H4 (cell line): ENCODE results near the gene RAB11B. TPM values are rescaled to one million over a fixed set of nuclear protein-coding genes. Genes with fewer than 3 reads are reported as not detected.
"Not testable (repeated sequence)": the region's sequence is repeated elsewhere in the genome, so short reads cannot be mapped to it uniquely, and the experiment has no call there.

ENCODE experiments used
- DNase-seq: peaks from one replicate; pipeline ENCODE4 v3.0.0-alpha.2; 2015; ENCODE audit warnings: low spot score
- total RNA-seq: library from RNA; depleted of rRNA; stranded (reverse); fragments of >200 nt; shearing (Covaris generic); gene quantifications from 2 replicates; pipeline ENCODE4 v1.2.3, GENCODE V29; 2014; rRNA removed

RAB11B gene
- total RNA-seq, 1 experiment from 2014 or later, result 11.8 TPM

DNA sequence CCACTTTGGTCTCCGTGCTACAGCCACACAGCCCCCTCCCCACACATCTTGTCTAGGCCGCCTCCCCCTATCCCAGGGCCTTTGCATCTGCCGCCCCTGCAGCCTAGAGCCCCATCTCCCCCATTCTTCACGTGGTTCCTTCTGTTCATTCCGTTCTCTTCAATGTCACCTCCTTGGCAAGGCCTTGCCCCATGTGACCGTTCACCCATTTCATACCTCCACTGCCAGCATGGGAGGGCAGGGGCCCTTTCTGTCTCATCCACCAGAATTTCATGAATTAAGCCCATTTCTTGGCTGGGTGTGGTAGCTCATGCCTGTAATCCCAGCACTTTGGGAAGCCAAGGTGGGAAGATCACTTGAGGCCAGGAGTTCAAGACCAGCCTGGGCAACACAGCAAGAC lies 38.9 kb downstream of the RAB11B start:
- no peak for DNase-seq

DNA sequence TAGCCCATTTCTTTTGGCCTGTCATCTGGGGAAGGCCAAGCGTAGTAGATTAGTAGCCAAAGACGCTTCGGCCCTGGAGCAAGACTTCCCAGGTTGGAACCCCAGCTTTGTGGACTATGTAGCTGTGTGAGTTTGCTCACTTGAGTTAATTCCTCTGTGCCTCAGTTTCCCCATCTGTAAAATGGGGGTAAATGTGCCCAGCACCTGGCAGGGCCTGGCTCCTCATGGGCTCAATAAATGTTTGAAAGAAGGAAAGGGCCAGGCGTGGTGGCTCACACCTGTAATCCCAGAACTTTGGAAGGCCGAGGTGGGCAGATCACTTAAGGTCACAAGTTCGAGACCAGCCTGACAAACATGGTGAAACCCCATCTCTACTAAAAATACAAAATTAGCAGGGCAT lies 39.7 kb downstream of the RAB11B start:
- no peak for DNase-seq

DNA sequence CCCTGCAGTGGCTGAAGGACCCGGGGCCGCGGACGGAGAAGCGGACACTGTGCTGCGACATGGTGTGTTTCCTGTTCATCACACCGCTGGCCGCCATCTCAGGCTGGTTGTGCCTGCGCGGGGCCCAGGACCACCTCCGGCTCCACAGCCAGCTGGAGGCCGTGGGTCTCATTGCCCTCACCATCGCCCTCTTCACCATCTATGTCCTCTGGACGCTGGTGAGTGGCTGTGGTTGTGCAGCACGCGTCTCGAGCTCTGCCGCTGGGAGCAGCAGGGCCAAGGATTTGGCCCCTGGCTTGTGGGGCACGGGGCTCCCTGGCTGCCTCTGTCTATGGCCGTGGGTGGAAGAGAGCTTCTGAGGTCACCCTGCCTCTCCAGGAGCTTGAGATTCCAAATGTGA lies 40.5 kb downstream of the RAB11B start:
- DNase-seq, result no peak

DNA sequence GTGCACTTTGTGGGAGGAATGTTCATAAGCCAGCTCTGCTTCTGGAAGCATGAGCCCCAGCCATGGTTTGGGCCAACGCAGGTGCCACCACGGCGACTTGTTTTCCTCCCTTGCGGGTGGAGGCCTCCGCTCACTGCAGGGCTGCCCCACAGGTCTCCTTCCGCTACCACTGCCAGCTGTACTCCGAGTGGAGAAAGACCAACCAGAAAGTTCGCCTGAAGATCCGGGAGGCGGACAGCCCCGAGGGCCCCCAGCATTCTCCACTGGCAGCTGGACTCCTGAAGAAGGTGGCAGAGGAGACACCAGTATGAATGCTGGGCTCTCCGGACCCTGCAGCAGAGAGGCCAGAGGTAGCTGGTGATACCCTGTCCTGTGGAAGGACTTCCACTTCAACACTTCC lies 48.1 kb downstream of the RAB11B start:
- no peak for DNase-seq

DNA sequence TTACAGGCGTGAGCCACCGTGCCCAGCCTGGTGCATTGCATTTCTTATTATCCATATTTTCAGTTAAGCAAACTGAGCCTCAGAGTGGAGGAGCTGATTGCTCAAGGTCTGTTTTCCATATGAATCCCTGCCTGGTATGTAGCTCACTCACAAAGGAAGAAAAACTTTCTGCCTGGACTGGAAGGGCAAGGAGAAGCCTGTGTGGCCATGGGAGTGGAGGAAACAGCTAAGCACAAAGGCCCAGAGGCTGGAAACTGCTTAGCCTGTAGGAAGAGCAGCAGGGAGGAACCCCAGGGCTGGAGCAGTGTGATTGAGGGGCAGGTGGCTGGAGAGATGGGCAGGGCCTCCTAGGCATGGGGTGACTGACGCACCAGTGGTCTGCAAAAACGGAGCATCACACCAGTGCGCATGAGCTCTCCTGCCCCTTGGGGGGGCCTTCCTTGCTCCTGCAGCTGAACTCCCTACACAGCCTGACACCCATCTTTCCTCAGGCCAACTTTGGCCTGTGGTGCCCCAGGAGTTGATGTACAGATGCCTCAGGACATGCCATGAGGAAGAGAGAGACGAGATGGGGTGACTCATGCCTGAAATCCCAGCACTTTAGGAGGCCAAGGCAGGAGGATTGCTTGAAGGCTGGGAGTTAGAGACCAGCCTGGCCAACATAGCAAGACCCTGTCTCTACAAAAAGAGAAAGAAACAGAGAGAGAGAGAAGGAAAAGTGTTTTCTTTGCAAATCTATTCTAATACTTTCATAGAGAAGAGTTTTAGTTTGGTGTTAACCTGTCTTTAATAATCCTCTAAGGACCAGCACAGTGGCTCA lies 51.8 kb downstream of the RAB11B start:
- no peak for DNase-seq

DNA sequence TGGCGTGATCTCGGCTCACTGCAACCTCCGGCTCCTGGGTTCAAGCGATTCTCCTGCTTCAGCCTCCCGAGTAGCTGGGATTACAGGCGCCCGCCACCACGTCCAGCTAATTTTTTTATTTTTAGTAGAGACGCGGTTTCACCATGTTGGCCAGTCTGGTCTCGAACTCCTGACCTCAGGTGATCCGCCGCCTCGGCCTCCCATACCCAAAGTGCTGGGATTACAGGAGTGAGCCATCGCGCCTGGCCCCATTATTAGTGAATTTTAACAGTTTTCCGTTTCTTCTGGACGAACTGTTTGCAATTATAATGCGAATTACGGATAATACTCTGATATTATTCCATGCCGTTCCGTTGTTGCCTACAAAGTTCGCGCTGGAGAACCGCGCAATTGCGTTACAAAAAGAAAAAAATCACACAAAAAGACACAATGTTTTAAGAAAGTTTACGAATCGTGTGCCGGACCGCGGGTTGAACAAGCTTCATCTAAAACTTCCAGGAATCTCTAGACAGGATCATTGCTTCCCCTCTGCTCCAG lies 54.0 kb downstream of the RAB11B start:
- not testable (repeated sequence) for DNase-seq

DNA sequence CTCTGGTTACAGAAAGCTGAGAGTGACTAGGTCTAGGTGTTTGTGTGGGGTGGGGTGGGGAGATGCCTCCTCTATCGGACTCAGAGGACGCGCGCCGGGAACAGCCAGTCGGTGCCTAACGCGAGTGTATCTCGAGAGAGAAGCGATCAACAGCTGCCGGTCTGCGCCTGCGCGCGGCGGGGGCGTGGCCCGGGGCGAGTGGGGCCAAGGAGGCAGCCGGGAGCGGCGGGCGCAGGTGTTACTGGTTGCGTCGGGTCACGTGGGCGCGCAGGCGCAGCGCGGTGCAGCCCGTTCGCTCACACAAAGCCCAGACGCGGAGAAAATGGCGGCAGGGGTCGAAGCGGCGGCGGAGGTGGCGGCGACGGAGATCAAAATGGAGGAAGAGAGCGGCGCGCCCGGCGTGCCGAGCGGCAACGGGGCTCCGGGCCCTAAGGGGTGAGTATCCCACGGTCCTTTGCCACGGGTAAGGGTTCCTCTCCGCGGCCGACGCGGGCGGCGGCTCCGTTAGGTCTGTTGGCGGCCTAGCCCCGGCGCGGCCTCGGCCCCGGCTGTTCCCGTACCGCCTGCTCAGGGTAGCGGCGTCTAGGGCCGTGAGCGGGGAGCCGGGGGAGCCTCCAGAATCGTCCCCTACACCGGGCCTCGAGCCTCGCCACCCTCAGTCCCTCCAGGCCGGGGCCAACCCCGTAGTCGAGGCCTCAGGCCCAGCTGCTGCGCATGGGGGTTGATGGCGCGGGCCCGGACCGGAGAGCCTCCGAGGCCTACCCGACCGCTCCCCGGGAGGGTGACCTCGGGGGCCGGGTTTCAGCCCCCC lies 54.7 kb downstream of the RAB11B start, which contains the start of gene HNRNPM:
Gene HNRNPM (plus strand): TSS at position 299 of the 811 bp plus-strand sequence. CDS start 24 bp downstream, at position 323.
- DNase-seq, result peak; percentile 98

DNA sequence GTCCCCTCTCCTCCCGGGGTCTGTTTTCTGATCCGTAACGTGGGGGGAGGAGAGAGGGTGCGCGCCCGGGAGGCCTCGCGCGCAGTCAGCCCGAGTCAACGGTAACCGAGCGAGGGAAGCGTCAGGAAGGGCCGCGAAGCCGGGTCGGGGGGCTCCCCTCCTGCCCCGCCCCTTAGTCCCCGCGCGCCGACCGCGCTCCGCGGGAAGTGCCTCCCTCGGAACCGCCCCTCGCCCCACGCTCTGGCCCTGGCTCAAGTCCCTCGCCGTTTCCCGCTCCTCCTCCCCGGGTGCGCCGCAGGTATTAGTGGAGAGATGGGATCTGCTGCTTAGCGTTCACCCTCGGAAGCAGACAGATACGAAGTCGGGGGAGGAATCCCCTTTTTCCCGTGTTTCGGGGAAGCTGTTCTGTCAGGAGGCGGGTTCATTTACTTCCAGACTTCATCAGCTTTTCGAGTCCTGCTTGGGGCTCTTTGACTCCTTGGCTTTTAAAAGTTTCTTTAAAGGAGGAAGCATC lies 55.4 kb downstream of the RAB11B start:
- no peak for DNase-seq

DNA sequence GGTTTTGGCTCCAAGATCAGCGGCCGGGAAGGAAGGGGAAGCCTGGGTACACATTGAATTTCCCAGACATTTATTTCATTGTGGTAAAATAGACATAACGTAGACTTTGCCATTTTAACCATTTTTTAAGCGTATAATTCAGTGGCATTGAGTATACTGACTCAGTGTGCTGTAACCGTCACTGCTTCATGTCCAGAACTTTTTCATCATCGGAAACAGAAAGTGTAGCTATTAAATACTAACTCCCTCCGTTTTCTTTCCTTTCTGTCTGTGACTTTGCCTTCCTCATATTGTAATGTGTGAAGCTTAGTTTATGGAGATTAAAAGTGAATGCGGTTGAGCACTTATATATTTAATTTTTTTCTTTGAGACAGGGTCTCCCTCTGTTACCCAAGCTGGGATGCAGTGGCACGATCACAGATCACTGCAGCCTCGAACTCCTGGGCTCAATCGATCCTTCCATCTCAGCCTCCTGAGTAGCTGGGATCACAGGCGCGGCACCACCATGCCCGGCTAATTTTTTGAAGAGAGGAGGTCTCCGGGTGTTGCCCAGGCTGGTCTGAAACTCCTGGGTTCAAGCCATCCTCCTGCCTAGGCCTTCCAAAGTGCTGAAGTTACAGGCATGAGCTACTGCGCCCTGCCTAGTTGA lies 56.0 kb downstream of the RAB11B start:
- no peak for DNase-seq

DNA sequence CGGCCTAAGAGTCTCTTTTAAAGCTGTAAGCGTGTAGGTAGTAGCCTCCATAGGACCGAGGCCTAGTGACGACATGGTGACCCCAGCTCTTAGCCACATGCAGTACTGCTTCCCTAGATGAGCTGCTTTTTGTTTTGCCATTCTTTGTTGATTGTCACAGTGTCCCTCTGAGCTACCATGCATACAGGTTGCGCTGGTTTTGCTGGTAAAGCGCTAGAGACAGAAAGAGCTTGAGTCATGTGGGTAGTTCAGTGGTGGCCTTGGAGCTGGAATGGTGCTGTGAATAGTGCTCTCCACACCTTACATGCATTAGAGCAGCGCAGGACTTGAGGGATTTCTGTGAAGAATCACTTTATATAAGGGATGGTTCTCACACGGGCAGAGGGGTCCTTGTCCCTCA lies 59.7 kb downstream of the RAB11B start:
- no peak for DNase-seq

DNA sequence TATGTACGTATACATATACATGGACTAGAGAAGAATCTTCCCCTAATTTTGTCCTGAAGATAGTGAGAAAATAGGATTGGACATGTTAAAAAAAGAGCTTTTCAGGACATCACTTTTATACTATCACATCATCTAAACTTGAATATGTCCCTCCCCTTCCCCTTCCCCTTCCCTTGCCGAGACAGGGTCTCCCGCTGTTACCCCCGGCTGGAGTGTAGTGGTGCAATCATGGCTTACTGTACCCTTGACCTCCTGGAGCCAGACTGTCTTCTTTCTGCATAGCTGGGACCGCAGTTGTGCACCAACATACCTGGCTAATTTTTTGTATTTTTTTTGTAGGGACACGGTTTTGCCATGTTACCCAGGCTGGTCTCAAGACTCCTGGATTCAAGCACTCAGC lies 61.2 kb downstream of the RAB11B start:
- no peak for DNase-seq

DNA sequence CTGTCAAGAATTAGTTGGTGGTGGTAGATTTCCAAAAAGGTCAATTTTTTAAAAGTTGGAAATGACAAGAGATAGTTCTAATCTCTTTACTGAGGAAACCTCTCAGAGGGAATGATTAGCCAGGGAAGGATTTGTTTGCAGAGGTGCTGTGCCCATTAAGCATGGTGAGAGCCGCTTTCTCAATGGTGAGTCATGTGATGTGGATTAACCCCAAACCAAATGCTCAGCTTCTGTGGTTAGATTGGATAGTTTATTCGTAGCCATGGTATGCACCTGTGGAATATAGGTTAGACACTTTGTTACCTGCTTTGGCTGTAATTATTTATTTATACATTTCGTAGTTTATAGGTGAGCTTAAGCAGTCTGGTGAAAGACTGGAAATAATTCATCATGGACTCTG lies 61.7 kb downstream of the RAB11B start:
- DNase-seq, result peak; percentile 58

DNA sequence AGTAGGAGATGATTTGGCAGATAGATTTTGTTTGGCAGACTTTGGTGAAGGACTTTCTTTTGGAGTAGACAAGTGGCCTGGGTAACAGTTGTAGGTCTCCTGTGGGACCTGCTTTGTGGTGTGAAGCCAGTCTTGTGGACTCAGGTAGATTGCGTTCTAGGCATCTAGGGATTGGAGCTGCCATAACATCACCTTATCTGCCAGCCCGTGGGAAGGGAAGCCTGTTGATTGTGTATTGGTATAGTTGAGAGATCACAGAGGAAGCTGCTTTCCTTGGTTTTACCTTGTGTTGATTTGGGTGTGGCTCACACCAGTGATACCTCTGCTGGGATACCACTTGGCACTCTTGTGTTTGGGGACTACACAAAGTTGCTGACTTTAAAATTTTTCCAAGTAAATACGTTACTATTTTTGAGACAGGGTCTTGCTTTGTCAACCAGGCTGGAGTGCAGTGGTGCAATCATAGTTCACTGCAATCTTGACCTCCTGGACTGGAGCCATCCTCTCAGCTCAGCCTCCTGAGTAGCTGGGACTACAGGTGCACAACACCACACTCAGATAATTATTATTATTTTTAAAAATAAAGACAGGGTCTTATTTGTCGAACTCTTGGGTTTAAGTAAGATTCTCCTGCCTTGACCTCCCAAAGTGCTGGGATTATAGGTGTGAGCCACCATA lies 62.4 kb downstream of the RAB11B start:
- no peak for DNase-seq

DNA sequence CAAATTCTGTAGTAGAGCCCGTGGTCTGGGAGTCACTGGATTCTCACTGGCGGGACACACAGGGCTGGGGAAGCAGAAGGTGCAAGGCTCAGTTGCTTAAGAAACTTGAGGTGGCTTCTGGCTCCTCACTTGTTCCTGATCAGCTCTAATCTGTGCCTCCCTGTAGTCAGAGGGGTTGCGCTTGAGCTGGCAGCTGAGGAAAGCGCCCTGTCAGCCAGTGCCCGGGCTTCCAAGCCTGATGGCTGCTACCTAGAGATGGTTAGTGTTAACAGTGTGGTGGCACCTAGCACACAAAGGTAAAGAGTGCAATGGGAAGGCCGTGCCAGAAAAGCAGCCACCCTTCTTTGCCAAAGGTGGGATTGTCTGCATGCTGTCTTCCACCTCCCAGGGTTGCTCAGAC lies 63.5 kb downstream of the RAB11B start:
- DNase-seq, result no peak

Other genes starting within 250 kb of the RAB11B start
- not detected in 2 replicates for gene FBN3, start 240.8 kb upstream of the RAB11B start, total RNA-seq
- gene CERS4, start 181.0 kb upstream of the RAB11B start, total RNA-seq, result 12.7 and 13.9 TPM in 2 replicates
- 210 and 214 TPM in 2 replicates for gene CD320, start 82.0 kb upstream of the RAB11B start, total RNA-seq
- 57.7 and 71.5 TPM in 2 replicates for gene NDUFA7, start 69.0 kb upstream of the RAB11B start, total RNA-seq
- gene RPS28, start 68.9 kb upstream of the RAB11B start, total RNA-seq, result 318 and 344 TPM in 2 replicates
- 0.04 and 0.12 TPM in 2 replicates for gene KANK3, start 47.1 kb upstream of the RAB11B start, total RNA-seq
- 0.19 TPM in 1 of 2 replicates, not detected in the other for gene ANGPTL4, start 26.2 kb upstream of the RAB11B start, total RNA-seq
- gene MARCHF2, start 22.9 kb downstream of the RAB11B start, total RNA-seq, result 28.0 and 30.6 TPM in 2 replicates
- gene HNRNPM, start 54.6 kb downstream of the RAB11B start, total RNA-seq, result 60.8 and 75.1 TPM in 2 replicates
- not detected in 2 replicates for gene PRAM1, start 112.3 kb downstream of the RAB11B start, total RNA-seq
- 7.0 and 9.3 TPM in 2 replicates for gene ZNF414, start 123.8 kb downstream of the RAB11B start, total RNA-seq
- 0.17 TPM in 1 of 2 replicates, not detected in the other for gene MYO1F, start 187.1 kb downstream of the RAB11B start, total RNA-seq
- 0.62 and 0.83 TPM in 2 replicates for gene ADAMTS10, start 220.4 kb downstream of the RAB11B start, total RNA-seq
- not detected in 2 replicates for gene NFILZ, start 240.3 kb downstream of the RAB11B start, total RNA-seq